Stimulated activated CD4-positive, alpha-beta T cell treated with anti-CD3 and anti-CD28 coated beads, Interleukin-2, amount 100 ng/mL, for 48 hours (primary cell): ENCODE measurements around the gene MPG.
A peak's percentile ranks its signal among the peaks of the same experiment; 100 is the strongest.

ENCODE experiments used
- DNase-seq, 2 donors: peaks; one replicate each; pipeline ENCODE4 v3.0.0-alpha.2; 2020

Gene MPG

DNA sequence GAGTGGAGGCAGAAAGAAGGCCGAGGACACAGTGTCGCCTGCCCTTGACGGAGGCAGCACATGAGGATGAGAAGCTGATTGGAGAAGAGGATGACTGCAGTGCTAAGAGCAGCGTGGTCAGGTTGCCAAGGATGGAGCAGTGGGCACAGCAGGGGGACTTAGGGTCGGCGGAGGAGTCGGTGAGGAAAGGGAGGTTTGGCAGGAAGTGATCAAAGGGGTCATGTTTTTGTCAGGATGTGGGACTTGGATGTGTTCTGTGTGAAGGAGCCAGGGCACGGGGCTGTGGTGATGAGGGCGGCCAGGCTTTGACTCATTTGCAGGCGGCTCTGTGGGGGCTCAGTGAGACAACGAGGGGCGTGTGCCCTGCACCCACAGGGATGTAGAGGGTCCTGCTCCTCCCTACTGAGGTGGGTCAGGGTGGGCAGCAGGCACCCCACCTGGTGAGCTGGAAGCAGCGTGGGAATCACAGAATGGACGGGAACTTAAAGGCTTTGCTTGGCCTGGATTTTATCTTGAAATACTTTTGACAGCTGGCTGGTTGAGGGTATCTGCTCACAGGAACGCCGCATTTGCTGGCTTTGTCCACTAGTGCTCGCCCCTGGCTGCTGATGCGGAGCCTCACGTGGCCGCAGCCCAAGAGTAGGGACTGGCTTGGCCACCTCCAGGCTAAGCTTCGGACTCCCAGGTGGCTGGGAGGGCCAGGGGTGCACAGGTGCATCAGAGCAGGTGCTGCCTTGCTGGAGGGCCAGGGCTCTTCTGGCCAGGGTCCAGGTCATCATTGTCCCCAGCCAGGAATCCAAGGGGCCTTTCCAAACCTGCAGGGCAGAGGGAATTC lies 6.0 kb downstream of the MPG start:
- no peak for DNase-seq

DNA sequence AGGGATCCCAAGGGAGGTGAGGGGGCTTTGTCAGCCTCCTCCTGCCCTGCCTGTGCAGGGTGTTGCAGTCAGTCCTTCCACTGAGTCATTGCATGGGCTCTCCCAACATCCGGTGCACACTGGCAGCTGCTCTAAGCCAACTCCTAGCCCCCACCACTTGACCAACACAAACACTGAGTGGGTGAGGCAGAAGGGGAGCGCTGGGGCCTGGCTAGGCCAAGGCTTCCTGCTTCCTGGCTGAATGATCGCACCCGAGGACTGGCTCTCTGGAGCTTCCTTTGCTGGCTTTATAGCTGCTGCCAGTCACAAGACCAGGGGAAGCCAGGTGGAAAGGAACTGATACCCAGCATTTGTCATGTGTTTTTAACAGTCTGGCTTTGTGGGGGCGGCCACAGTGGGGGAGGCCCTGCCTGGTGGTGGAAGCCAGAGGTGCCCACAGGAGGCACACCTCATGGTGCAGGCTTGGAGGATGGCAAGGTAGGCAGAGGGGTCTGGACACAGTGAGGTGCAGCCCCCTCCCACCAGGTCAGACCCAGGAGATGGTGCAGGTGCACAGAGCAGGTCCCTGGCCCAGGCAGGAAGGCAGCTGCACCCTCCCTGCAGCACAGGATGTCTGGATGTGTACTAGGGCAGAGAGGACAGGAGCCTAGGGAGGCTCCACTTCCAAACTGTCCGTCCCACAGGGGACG lies 6.8 kb downstream of the MPG start:
- DNase-seq = peak; percentile 43 to 46

DNA sequence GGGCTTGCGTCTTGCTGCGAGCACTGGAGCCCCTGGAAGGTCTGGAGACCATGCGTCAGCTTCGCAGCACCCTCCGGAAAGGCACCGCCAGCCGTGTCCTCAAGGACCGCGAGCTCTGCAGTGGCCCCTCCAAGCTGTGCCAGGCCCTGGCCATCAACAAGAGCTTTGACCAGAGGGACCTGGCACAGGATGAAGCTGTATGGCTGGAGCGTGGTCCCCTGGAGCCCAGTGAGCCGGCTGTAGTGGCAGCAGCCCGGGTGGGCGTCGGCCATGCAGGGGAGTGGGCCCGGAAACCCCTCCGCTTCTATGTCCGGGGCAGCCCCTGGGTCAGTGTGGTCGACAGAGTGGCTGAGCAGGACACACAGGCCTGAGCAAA lies 7.4 kb downstream of the MPG start:
- no peak for DNase-seq

DNA sequence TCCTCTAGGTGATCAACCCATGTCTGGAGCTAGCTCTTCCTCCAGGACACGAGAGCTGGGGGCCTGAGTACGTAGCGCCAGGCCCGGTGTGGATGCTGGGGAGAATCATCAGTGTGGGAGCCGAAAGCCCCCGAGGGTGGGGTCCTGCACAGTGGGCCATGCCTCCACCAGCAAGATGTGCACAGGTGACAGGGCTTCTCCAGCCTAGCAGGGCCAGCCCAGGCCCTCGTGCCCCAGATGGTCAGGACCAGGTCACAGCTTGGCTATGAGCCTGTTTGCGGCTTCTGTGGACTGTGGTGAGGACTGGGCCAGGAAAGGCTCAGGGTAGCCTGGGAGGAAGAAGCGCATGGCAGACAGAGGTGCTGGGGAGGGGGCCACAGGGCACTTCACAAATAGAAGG lies 7.8 kb downstream of the MPG start:
- no peak for DNase-seq

DNA sequence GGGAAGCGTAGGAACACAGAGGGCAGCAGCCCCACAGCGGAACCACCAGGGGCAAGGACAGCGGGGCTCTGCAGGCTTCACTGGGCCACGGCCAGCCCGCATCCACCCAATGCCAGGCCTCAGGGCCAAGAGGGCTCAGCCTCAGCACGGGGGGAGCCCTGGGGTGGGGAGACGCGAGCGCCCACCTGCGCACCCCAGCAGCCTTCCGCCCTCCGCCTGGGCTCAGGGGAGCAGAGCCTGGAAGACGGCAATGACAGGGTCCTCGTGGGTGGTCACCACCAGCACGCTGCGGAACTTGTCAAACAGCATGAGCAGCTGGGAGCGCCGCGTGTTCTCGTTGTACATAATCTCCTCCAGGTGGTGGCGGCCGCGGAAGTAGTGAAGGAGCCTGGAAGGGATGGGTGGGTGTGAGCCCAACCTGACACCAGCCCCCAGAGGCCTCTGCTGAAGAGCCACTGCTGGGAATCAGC lies 8.5 kb downstream of the MPG start:
- no peak for DNase-seq

DNA sequence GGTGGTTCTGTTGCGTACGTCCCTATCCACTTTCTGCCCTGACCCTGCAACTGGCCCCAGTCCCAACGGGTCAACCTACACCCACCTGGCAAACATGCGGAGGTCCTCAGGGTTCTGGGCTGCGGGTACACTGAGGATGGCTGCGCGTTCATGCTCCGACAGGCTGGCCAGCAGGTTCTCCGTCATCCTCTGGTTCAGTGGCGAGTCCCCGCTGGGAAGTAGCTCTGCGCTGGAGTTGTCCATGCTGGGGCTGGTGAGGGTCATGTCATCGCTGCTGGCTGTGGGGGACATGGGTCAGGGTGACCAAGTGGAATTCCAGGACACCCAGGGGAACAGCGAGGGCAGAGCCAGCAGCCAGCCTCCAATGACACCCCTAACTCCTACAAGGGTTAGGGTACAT lies 10.6 kb downstream of the MPG start:
- no peak for DNase-seq

DNA sequence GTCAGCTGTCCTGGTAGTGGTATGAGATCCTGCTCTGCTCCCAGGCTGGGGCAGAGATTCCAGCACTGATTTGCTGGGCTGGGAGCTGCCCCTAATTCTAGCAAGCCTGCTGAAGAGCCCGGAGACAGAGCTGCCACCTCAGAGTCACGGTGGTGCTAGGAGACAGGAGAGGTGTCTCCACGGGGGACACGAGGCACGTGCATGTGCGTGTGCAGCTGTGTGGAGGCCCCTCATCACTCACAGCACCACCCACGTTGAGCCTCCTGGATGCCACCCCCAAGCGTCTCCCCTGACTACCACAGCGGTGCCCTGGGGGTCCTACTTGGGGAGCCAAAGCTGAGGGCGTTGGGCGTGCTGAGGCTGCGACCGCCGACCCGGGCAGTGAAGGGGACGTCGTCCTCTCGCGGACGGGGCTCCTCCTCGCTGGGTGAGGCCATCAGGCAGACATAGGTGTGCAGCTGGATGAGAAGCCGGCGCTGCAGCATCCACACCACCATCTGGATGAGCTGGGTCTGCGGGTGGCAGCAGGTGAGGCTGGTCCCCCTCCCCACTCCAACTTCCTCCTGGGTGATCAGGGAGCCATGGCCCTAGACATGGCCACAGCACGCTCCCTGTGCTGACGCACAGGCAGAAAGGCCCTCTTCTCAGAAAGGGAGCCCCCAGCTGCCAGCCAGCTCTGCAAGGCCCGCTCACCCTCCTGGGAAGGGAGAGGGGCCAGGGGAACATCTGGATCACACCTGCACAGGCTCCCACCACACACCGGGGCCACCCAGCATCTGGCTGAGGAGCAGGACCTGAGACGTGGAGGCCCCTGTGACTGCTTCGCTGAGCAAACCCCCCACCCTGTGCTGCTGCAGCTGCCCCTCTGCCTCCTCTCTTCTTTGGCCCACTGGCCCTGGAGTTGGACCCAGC lies 11.6 kb downstream of the MPG start:
- no peak for DNase-seq

DNA sequence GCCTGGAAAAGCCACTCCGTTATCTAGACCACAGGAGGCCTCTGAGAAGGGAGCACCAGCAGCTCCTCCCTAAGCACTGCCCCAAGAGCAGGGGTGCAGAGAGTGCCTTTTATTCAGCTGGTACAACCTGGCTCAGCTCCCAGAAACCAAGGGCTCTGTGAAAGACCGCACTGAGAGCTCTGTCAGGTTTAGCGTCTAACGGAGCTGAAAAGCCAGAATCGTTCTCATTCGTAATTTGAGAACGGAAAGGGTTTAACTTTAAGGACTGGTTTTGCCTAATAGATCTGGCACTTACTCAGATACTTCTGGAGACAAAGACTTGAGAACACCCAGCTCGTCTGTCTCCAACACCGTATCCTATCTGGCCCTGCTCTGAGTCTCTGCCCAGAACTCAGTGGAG lies 13.5 kb downstream of the MPG start:
- no peak for DNase-seq

DNA sequence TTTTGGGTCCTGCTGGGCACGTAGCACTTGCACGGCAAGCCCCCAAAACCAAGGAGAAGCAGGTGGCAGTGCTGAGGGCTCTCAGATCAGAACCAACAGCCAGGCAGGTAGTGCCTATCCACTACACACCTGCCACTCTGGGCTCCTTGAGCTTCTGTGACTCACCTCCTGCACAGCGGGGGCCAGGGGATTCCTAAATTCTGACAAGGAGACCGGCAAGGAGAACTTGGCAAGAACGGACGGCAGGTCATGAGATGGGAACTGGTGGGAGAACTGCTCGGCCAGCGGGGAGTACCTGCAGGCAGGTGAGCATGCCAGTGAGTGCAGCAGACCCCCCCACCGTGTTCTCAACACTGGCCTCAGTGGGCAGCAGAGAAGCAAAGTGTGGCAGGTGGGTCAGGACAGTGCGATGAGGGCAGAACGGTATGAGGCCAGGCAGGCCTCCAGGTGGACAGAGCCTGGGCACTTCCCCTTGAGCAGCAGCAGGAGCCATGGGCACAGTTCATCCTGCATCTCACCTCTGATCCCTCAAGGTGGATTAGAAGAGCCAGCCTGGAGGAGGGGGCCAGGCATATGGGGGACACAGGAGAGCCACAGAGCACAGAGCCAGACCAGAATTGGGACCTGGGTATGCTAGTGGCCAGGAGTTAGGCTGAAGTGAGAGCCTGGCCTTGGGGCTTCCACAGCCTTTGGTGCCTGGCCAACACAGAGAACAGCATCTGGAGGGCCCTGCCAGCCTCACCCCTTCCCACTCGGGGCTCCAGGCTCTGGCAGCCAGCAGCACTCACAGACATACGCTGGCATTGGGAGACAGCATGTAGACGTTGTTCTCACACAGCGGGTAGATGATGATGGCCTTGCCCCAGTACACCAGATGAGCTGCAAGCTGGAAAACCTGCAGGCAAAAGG lies 14.7 kb downstream of the MPG start:
- DNase-seq = no peak

DNA sequence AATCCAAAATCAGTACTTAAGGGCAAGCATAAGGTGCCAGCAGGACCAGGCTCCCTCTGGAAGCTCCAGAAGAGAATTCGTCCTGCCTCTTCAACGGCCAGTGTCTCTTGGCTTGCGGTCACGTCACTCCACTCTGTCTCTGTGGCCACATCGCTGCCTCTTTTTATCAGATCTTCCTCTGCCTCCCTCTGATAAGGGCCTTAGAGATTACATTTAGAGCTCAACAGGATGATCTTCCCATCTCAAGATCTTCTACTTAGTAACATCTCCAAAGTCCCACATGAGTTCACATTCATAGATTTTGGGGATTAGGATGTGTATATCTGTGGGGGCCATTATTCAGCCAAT lies 16.9 kb downstream of the MPG start:
- no peak for DNase-seq

DNA sequence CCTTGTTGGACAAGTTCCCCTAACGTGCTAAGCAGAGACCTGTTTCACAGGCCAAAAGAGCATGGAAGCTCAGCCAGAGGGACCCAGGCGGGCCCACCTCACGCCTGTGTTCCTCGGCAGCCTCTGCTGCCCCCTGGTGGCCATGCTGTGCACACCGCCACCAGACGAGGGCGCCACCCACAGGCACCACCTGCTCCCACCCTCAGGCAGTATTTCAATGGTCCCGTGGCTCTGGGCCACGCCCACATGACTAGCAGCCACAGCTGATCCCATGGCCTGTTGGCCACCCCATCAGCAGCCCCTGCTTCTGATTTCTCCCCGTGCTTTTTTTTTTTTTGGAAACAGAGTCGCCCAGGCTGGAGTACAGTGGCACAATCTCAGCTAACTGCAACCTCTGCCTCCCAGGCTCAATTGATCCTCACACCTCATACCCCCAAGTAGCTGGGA lies 18.9 kb downstream of the MPG start:
- peak; percentile 90 to 91 for DNase-seq

DNA sequence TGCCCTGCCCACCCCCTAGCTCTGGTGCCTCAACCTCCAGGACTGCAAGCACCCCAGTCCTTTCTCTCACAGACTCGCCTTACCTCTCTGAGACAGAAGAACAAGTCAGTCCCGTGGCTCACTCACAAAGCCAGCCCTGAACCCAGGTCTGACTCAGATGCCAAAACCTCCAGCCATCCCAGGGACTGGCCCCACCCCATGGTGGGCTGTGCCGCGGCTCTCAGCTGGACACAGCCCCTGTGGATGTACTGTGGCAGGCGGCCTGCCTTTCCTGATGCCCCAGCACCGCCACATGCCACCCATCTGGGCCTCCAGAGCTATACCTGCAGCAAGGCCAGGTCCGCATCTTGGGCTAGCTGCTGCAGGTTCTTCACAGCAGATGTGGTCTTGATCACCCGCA lies 19.8 kb downstream of the MPG start:
- DNase-seq = no peak

DNA sequence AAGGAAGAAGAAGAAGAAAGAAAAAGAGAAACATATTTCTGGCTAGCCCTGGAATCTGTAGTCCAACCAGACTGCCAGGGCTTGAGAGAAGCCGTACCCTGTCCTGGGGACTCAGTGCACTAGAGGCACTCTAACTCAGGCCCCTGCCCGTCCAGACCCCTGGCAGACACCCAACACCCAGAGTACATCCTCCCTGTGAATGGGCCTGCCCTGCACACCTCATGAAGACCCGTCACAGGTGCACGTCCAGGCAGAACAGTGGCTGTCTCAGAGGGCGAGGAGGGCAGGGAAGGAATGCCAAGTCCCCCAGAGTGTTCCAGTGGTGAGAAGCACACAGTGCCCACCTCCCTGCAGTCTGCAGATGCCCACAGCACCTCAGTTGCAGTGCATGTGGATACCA lies 23.0 kb downstream of the MPG start:
- no peak for DNase-seq

DNA sequence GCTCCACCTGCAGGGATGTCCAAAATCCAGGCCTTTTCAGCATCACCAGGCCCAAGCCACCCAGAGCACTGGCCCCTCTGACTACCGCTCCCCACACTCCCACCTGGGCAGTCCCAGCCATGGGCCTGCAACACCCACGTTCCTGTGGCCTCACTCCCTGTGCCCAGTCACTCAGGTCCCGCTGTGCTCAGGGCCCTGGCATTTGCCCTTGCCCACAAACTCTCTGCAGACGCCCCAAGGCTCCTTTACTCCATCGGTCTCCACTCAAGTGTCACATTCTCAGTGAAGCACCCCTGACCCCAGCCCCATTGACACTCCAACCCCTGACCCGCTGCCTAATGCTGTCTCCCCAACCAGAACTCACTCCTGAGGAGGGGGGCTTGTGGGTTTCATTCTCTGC lies 23.6 kb downstream of the MPG start:
- DNase-seq = no peak

DNA sequence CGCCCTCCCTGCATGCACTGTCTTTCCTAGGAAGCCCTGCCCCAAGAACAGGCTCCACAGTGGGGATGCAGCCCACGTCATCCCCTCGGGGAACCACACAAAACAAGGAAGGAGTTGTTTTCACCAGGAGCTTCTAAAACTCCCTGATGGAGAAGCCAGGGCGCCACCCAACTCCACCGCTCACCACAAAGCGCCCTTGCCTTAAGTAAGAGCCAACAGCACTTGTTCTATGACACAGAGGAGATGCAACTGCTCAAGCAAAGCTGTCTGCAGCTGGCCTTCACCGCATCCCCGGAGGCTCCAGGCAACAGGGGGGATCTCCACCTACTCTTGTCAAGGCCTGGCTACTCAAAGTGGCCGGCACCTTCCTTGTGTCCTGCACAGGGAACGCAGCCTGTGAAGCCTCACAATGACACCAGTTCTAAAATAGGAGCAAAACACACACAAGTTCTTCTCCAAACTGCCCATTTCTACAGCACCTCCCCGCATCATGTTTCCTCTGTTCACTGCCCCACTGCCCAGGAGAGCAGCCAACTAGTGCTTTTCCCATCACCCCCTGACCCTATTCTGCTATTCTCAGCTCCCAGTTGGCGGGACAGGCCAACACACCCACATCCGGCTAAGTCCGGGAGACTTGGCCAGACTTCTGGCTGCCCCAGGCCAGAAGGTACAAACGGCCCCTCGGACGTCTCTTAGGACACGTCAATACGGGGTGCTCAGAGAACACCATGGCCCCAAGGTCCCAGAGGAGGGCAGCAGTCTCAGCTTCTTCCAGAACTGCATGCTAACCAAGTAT lies 24.2 kb downstream of the MPG start:
- DNase-seq = no peak

DNA sequence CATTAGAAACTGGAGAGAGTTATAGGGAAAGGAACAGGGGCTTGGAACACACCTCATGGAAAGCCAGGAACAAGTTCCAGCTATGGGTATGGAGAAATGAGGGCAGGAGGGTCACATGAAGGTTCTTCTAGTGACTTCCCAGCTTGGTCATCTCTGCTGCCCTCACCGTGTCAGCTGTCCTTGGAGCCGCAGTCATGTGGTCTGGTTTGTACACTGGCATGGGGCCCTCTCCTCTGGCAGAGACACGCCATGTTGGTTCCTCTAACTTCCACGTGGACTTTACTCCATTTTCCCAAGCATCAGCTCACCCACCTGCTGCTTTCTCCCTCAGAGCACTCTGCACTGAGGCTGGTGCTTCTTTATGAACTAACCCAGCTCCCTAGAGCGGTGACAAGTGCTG lies 26.3 kb downstream of the MPG start:
- DNase-seq = no peak

DNA sequence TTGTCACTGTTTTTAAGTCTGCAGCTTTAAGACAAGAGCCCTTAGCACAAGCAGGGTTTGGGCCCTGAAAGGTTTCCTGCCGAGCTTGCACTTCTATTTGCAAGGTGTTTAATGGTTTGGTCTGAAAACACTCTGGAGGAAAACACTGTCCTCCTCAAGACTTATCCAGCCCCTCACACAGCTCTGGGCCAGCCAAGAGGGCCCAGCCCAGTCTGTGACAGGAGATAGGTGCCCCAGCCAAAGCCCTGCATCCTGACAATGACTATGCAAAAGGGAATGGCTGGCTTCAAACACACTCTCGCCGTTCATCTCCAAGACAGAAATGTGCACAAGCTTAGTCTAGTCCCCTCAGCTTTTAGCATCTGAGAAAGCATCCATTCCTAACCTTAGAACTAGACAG lies 26.9 kb downstream of the MPG start:
- DNase-seq = no peak

DNA sequence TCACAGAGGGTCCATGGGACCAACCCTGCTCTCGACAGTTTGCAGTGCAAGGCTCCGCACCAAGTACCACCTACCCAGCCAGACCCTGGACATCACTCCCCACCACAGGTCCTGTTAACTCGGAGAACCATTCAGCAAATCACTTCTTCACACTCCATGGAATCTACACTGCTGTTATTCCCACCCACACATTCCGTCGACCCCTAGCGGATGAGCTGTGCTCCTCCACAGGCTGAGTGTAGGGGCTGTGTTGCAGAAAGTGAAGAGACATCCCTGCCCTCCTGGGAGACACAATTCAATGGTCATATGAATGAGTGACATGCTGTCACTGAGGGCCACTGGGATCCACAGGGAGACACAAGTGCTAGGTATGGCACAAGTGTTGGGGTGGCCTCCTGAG lies 27.5 kb downstream of the MPG start:
- no peak for DNase-seq

DNA sequence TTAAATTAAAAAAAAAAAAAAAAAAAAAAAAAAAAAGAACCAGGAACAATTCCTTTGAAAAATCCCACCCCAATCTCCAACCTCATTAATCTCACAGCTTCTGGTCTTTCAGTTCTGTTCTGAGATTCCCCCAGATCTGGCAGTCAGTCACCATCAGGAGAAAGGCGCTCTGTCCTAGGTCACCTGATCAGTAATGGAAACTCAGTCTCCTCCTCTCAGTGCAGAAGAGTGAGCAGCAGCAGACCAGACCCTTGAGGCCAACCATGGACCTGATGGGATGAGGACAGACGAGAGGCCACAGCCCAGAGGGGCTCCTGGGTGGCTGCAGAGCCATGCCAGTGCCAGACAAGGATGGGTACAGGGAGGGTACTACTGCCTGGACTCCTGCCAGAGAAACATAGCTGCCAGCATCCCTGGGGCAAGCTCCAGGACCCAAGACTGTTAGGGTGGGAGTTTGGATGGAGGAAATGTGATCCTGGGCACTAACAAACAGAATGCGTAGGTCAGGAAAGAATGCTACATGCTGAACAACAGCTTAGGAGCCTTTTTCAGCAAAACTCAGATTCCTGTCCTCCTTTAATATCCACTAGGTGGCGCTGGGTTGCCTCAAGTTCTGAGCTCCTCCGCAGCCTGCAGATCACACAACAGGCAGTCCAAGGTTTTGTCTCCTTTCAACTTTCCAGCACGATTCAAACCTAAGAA lies 28.7 kb downstream of the MPG start:
- DNase-seq = peak; percentile 28 to 40

DNA sequence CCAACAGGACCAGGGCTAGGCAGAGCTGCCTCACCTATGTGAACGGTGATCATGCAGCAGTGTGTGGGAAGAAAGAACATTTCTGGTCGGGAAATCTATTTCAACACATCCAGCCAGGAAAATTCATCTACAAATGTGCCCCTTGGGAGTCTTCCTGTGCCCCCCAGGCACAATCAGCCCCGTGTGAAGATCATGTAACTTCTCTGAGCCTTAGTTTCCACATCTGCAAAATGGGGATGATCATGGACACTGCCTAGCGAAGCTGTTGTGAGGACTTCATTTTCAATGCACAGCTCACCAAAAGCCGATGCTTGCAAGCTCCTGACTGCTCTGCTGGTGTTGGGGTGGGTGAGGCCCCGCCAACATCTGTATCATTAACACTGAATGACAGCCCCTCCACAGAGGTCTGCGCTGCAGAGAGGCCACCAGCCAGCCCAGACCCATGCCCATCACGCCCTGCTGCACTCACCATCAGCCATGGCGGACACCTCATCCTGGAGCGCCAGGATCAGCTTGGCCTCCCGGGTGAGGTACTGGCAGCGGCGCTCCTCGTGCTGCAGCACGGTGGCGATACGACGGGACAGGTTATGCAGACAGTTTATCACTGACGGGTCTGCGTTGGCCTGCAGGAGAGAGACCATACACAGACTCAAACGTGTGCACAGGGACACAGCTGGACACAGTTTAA lies 34.3 kb downstream of the MPG start:
- DNase-seq = no peak
